Measurements from ENCODE around the gene PCDHGB7. TPM values are rescaled to one million over a fixed set of nuclear protein-coding genes. Genes with fewer than 3 reads are reported as not detected.

Gene PCDHGB7
- 1.4 and 9.3 TPM in 2 replicates for total RNA-seq

DNA sequence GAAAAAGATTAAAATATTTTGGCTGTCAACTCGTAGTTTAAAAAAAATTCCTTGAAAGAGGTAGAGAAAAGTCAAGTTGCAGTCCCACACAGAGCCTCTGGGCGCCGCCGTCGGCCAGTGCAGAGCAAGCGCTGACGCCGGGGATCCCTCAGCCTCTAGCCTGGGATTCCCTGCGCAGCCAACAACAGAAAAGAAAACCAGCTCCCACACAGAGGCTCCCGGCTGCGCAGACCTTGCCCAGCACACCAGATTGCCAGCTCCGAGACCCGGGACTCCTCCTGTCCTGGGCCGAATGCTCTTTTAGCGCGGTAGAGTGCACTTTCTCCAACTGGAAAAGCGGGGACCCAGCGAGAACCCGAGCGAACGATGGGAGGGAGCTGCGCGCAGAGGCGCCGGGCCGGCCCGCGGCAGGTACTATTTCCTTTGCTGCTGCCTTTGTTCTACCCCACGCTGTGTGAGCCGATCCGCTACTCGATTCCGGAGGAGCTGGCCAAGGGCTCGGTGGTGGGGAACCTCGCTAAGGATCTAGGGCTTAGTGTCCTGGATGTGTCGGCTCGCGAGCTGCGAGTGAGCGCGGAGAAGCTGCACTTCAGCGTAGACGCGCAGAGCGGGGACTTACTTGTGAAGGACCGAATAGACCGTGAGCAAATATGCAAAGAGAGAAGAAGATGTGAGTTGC is at the start of gene PCDHGB7:
PCDHGB7 (plus strand) TSS at position 184 of the 679 bp plus-strand sequence; CDS start at position 367, 183 bp downstream.

DNA sequence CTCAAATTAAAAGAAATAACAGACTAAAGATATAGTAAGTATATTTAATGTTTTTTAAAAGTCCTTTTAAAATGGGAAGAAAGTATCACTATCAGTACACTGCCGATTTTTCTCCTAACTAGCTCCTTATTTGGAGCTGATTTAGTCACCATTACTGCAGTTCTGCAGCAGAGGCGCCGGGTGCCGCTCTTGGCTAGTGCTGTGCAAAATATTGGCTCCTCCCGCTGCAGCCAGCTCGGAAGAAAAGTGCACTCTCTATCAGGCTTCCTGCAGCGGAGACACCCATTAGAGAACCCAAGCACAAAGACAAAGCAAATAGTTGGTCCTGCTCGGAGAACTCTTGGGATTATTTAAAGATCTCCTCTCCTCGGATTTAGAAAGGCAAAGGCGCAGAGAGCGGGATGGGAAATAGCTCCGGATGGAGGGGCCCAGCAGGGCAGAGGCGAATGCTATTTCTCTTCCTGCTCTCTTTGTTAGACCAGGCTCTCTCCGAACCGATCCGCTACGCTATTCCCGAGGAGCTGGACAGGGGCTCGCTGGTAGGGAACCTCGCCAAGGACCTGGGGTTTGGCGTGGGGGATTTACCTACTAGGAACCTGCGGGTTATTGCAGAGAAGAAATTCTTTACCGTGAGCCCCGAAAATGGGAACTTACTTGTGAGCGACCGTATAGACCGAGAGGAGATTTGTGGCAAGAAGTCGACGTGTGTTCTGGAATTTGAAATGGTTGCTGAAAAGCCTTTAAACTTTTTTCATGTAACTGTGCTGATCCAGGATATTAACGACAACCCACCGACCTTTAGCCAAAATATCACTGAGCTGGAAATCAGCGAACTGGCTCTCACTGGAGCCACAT is 47.3 kb upstream of the PCDHGB7 start, which contains the start of gene PCDHGB3:
PCDHGB3 (plus strand) TSS at position 249 of the 855 bp plus-strand sequence; CDS start at position 402, 153 bp downstream.

DNA sequence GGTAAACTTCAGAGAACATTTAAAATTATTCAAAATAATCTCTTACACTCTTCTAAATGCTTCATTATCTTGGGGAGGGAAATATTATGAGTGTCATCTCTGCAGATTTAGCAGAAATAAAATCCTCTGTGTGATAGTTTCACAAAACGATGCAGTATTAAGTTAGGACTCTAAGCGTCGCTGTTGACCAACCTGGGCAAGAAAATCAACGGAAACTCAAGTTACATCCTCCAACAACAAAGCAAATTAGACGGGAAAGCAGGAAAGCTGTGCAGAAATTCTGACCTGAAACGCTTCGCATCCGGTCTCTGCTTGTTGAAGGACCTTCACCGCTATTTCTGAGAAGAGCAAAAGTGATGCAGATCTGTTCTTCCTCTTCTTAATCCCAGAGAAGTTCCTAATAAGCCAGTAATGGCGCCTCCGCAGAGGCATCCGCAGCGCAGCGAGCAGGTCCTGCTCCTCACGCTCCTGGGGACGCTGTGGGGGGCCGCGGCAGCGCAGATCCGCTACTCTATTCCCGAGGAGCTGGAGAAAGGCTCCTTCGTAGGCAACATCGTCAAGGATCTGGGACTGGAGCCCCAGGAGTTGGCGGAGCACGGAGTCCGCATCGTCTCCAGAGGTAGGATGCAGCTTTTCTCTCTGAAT is 43.7 kb upstream of the PCDHGB7 start, which contains the start of gene PCDHGA6:
PCDHGA6 (plus strand) TSS at position 219 of the 645 bp plus-strand sequence; CDS start at position 412, 193 bp downstream.

GRCh38 chr5:141382469-141383294 is 34.8 kb upstream of the PCDHGB7 start, which contains the start of gene PCDHGA7:
Gene PCDHGA7 (plus strand): TSS chr5:141382742. CDS start chr5:141382900, 158 bp downstream.

GRCh38 chr5:141387557-141388311 is 29.7 kb upstream of the PCDHGB7 start, which contains the start of gene PCDHGB4:
Gene PCDHGB4 (plus strand): TSS chr5:141387698. CDS start chr5:141387885, 187 bp downstream.

GRCh38 chr5:141392429-141393198 is 24.9 kb upstream of the PCDHGB7 start, which contains the start of gene PCDHGA8:
Gene PCDHGA8 (plus strand): TSS chr5:141392633. CDS start chr5:141392814, 181 bp downstream.

GRCh38 chr5:141397756-141398551 is 19.5 kb upstream of the PCDHGB7 start, which contains the start of gene PCDHGB5:
Gene PCDHGB5 (plus strand): TSS chr5:141397947. CDS start chr5:141398128, 181 bp downstream.

DNA sequence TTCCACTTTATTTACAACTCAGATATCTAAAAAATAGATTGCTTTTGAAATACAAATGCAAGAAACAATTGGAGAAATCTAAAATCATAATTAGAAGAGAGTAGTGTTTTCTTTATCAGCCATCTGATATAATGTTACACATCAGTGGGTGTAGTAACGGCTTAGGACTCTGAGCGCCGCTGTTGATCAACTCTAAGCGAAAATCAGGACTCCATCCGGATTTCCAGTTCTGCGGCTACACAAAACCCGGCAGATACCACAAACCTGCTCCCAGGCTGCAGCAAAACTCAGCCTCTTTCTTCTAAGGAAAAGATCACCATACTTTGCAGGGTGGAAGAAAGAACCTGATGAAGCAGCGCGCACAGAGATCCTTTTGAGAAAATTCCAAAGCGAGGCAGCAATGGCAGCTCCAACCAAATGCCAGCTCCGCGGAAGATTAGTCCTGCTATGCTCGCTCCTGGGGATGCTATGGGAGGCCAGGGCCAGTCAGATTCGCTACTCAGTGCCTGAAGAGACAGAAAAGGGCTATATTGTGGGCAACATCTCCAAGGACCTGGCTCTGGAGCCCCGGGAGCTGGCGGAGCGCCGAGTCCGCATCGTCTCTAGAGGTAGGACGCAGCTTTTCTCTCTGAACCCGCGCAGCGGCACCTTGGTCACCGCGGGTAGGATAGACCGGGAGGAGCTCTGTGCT is 14.8 kb upstream of the PCDHGB7 start, which contains the start of gene PCDHGA9:
PCDHGA9 (plus strand) TSS at position 226 of the 691 bp plus-strand sequence; CDS start at position 401, 175 bp downstream.

GRCh38 chr5:141407790-141408505 is 9.5 kb upstream of the PCDHGB7 start, which contains the start of gene PCDHGB6:
Gene PCDHGB6 (plus strand): TSS chr5:141408021. CDS start chr5:141408203, 182 bp downstream.

DNA sequence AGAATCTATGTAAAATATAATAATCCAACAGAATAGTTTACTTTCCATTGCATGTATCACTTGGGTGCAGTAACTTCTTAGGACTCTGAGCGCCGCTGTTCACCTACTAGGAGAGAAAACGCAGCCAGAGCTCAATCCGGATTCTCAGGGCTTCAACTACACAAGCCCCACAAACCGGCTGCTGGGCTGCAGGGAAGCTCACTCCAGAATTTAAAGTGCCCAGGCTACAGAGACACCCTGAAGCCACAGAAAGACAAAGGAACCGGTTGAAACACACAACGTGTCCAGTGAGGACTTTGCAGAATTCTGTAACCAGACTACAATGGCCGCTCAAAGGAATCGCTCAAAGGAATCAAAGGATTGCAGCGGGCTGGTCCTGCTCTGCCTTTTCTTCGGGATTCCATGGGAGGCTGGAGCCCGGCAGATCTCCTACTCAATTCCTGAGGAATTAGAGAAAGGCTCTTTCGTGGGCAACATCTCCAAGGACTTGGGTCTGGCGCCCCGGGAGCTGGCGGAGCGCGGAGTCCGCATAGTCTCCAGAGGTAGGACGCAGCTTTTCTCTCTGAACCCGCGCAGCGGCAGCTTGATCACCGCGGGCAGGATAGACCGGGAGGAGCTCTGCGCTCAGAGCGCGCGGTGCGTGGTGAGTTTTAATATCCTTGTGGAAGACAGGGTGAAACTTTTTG is 4.5 kb upstream of the PCDHGB7 start, which contains the start of gene PCDHGA10:
PCDHGA10 (plus strand) TSS at position 134 of the 686 bp plus-strand sequence; CDS start at position 323, 189 bp downstream.

GRCh38 chr5:141420855-141421488 is 3.5 kb downstream of the PCDHGB7 start, which contains the start of gene PCDHGA11:
Gene PCDHGA11 (plus strand): TSS chr5:141421051. CDS start chr5:141421228, 177 bp downstream.

DNA sequence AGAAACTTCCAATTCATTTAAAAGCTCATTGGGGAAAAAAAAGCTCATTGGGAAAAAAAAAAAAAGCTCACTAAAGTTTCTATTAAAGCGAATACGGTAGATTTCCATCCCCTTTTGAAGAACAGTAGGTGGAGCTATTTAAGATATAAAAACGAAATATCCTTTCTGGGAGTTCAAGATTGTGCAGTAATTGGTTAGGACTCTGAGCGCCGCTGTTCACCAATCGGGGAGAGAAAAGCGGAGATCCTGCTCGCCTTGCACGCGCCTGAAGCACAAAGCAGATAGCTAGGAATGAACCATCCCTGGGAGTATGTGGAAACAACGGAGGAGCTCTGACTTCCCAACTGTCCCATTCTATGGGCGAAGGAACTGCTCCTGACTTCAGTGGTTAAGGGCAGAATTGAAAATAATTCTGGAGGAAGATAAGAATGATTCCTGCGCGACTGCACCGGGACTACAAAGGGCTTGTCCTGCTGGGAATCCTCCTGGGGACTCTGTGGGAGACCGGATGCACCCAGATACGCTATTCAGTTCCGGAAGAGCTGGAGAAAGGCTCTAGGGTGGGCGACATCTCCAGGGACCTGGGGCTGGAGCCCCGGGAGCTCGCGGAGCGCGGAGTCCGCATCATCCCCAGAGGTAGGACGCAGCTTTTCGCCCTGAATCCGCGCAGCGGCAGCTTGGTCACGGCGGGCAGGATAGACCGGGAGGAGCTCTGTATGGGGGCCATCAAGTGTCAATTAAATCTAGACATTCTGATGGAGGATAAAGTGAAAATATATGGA is 13.0 kb downstream of the PCDHGB7 start, which contains the start of gene PCDHGA12:
PCDHGA12 (plus strand) TSS at position 176 of the 782 bp plus-strand sequence; CDS start at position 429, 253 bp downstream.

